Measurements from ENCODE around the gene AGFG1.

The AGFG1 gene, protein sequence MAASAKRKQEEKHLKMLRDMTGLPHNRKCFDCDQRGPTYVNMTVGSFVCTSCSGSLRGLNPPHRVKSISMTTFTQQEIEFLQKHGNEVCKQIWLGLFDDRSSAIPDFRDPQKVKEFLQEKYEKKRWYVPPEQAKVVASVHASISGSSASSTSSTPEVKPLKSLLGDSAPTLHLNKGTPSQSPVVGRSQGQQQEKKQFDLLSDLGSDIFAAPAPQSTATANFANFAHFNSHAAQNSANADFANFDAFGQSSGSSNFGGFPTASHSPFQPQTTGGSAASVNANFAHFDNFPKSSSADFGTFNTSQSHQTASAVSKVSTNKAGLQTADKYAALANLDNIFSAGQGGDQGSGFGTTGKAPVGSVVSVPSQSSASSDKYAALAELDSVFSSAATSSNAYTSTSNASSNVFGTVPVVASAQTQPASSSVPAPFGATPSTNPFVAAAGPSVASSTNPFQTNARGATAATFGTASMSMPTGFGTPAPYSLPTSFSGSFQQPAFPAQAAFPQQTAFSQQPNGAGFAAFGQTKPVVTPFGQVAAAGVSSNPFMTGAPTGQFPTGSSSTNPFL

DNA sequence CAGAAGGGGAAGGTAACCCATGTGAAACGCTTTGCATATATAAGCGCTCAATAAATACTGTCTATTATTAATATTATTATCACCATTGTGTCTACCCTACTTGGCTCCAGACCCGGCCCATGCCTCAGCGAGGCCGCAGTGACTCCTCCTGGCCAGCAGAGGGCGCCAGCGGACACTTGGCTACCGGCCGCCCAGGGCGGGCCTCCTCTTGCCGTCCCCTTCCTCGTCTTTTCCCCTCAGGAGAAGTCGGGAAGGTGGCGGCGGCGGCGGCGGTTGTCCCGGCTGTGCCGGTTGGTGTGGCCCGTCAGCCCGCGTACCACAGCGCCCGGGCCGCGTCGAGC, at the start of gene AGFG1:
AGFG1 (plus strand) TSS at position 233 of the 341 bp plus-strand sequence. CDS start 266 bp downstream, outside the sequence.
- Histone ChIP-seq H3K4me3 (peak within 1 kb of the TSS; percentile 100), H3K27ac (peak within 1 kb of the TSS; percentile 91 to 99)
- peak; percentile 87 for DNase-seq (ENCODE audit: low spot score)
- TF ChIP-seq, protein P1, sequence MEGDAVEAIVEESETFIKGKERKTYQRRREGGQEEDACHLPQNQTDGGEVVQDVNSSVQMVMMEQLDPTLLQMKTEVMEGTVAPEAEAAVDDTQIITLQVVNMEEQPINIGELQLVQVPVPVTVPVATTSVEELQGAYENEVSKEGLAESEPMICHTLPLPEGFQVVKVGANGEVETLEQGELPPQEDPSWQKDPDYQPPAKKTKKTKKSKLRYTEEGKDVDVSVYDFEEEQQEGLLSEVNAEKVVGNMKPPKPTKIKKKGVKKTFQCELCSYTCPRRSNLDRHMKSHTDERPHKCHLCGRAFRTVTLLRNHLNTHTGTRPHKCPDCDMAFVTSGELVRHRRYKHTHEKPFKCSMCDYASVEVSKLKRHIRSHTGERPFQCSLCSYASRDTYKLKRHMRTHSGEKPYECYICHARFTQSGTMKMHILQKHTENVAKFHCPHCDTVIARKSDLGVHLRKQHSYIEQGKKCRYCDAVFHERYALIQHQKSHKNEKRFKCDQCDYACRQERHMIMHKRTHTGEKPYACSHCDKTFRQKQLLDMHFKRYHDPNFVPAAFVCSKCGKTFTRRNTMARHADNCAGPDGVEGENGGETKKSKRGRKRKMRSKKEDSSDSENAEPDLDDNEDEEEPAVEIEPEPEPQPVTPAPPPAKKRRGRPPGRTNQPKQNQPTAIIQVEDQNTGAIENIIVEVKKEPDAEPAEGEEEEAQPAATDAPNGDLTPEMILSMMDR (IDR thresholded peaks at IDR 0.05) = peak; percentile 98

DNA sequence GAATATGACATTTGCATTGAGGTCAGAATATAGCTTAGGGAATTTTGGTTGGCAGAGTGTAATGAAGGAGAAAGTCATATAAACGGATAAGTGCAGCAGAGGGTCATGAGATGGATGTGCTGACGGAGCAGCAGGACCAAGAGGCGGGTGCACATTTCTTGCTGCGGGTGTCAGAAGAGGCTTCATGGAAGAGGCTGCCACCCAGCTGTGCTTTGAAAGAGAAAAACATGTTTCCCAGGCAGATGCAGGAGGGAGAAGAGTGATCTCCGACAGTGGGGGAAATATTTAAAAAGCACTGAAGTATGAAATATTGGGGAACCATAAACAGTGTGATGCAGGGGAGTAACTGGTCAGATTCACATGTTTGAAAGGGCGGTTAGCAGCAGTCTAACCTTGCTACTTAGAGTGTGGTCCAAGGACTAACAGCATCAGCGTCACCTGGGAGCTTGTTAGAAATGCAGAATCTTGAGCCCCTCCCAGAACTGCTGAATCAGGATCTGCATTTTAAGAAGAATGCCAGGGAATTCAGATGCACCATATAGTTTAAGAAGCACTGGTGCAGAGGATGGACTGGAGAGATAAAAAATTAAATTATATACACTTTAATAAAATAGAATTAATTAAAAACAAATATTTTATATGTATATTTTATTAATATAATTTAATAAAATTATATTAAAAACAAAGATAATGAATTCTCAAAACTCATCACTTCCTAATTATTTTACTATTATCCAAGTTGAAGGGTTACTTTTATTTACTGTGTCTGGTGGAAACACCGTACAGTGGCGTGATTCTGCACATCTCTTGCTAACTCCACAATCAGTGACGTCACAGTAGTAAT, 48.1 kb upstream of the AGFG1 start:
- no peak overlapping the region for H3K27ac ChIP-seq
- DNase-seq (ENCODE audit: low spot score) = no peak
- TF ChIP-seq, protein P1 (IDR thresholded peaks at IDR 0.05) = no peak
- no peak overlapping the region for H3K4me3 ChIP-seq

DNA sequence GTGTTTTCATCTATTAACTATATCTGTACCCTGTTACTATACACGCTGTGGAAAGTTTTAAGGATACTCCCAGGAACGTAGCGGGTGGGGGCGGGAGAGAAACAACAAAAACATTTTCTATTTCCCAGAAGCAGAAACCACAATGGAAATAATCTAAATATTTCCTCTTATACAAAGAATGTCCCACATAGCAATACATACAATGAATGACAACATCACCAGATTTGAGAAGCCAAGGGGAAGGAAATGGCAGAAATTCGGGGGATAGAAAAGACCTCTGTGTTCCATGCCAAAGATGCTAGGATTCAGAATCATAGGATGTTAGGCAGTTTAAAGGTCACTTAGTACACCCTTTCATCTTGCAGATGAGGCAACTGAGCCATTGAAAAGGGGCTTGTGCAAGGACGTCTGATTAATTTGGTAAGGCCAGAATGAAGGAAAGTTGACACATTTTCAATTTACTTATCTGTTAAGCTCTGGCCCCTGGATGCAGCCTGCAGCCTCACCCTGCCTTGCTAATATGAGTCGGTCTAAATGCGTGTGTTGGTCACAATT, 43.1 kb upstream of the AGFG1 start:
- no peak overlapping the region for H3K27ac ChIP-seq

DNA sequence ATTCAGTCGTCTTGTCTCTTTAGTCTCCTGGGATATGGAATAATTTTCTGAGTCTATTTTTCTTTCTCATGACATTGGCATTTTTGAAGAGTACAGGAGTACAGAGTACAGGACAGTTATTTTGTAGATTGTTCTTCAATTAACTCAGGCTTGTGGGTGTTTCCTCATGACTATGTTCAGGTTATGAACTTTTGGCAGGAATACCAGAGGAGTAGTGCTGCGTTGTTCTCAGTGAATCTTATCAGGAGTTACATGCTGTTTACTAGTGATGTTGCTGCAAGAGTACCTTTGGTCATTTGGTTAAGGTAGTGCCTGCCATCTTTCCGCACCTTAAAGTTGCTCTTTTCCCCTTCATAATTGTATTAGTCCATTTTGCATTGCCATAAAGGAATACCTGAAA, 41.3 kb upstream of the AGFG1 start:
- no peak for DNase-seq (ENCODE audit: low spot score)
- no peak overlapping the region for H3K4me3 ChIP-seq

More for the DNA sequence above, 43.1 kb upstream of the AGFG1 start:
- no peak overlapping the region for H3K4me3 ChIP-seq
- TF ChIP-seq, protein P1 (IDR thresholded peaks at IDR 0.05) = no peak
- no peak for DNase-seq (ENCODE audit: low spot score)

DNA sequence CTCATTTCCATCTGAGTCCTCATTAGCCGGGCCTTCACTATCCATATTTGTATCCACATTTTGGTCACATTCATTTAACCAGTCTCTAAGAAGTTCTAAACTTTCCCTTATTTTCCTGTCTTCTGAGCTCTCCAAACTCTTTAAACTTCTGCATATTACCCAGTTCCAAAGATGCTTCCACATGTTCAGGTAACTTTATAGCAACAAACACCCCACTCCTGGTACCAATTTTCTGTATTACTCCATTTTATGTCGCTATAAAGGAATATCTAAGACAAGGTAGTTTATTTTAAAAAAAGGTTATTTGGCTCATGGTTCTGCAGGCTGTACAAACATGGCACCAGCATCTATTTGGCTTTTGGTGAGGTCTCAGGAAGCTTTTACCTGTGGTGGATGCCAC, 38.8 kb upstream of the AGFG1 start:
- Histone ChIP-seq H3K4me3 (no peak overlapping the region), H3K27ac (no peak overlapping the region)
- DNase-seq (ENCODE audit: low spot score) = no peak
- TF ChIP-seq, protein P1 (IDR thresholded peaks at IDR 0.05) = no peak

More for the DNA sequence above, 41.3 kb upstream of the AGFG1 start:
- TF ChIP-seq, protein P1 (IDR thresholded peaks at IDR 0.05) = no peak
- H3K27ac ChIP-seq = no peak overlapping the region

DNA sequence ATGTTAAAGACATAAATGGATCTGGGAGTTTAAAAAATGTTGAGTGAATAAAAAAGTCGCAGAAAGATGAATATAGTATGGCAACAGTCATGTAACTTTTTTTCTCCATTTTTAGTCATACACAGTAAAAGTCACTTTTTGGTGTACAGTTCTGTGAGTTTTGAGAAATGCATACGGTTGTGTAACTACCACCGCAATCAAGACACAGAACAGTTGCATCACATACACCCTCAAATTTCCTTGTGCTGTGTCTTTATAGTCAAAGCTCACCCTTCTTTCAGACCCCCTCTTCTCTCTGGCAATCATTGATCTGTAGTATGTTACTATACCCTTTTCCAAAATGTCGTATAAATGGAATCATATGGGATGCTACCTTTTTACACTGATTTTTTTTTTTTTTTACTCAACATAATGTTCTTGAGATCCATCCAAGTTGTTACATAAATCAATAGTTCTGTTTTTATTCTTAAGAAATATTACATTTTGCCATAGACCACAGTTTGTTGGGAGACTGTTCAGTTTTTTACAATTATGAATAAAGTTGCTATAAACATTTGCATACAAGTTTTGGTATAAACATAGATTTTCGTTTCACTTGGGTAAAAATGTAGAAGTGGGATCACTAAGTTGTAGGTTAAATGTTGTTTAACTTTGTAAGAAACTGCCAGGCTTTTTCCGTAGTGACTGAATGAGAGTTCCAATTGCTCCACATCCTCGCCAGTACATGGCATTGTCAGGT, 35.4 kb upstream of the AGFG1 start:
- Histone ChIP-seq H3K27ac (no peak overlapping the region), H3K4me3 (no peak overlapping the region)
- DNase-seq (ENCODE audit: low spot score) = no peak
- TF ChIP-seq, protein P1 (IDR thresholded peaks at IDR 0.05) = no peak

Data from coronary artery (tissue), 2 donors.